Activated naive CD8-positive, alpha-beta T cell (primary cell): ENCODE measurements around the gene PIP4K2A.
"Not testable (repeated sequence)": the region's sequence is repeated elsewhere in the genome, so short reads cannot be mapped to it uniquely, and the experiment has no call there.

Source experiments
- H3K27ac Mint-ChIP-seq: one replicate; pipeline ENCODE4 v1.8.0; 2021; ENCODE audit warnings: mixed read lengths
- H3K27me3 Mint-ChIP-seq: one replicate; pipeline ENCODE4 v1.8.0; 2021; ENCODE audit warnings: mixed read lengths
- H3K36me3 Mint-ChIP-seq: one replicate; pipeline ENCODE4 v1.8.0; 2021; ENCODE audit warnings: mixed read lengths
- H3K4me1 Mint-ChIP-seq: one replicate; pipeline ENCODE4 v1.8.0; 2021; ENCODE audit warnings: low read depth, mixed read lengths
- H3K4me3 Mint-ChIP-seq: one replicate; pipeline ENCODE4 v1.8.0; 2021; ENCODE audit warnings: mild to moderate bottlenecking, mixed read lengths
- H3K9me3 Mint-ChIP-seq: one replicate; pipeline ENCODE4 v1.8.0; 2021; ENCODE audit warnings: low read depth, mixed read lengths

Gene PIP4K2A

GRCh38 chr10:22537810-22538209, 176.6 kb downstream of the PIP4K2A start:
- no peak overlapping the region for H3K4me3 Mint-ChIP-seq
- H3K9me3 Mint-ChIP-seq = no peaks in the 10 kb centered on the region
- H3K4me1 Mint-ChIP-seq = peaks cover 3% of the 10 kb centered on the region
- peak overlapping the region; percentile 25 for H3K27ac Mint-ChIP-seq
- no peaks in the 10 kb centered on the region for H3K27me3 Mint-ChIP-seq
- H3K36me3 Mint-ChIP-seq = peaks cover 28% of the 10 kb centered on the region

GRCh38 chr10:22536620-22537019, 177.8 kb downstream of the PIP4K2A start:
- peaks cover 3% of the 10 kb centered on the region for H3K4me1 Mint-ChIP-seq
- no peaks in the 10 kb centered on the region for H3K9me3 Mint-ChIP-seq
- H3K27ac Mint-ChIP-seq = no peak overlapping the region
- H3K27me3 Mint-ChIP-seq = no peaks in the 10 kb centered on the region
- H3K36me3 Mint-ChIP-seq = peaks cover 28% of the 10 kb centered on the region
- H3K4me3 Mint-ChIP-seq = no peak overlapping the region

DNA sequence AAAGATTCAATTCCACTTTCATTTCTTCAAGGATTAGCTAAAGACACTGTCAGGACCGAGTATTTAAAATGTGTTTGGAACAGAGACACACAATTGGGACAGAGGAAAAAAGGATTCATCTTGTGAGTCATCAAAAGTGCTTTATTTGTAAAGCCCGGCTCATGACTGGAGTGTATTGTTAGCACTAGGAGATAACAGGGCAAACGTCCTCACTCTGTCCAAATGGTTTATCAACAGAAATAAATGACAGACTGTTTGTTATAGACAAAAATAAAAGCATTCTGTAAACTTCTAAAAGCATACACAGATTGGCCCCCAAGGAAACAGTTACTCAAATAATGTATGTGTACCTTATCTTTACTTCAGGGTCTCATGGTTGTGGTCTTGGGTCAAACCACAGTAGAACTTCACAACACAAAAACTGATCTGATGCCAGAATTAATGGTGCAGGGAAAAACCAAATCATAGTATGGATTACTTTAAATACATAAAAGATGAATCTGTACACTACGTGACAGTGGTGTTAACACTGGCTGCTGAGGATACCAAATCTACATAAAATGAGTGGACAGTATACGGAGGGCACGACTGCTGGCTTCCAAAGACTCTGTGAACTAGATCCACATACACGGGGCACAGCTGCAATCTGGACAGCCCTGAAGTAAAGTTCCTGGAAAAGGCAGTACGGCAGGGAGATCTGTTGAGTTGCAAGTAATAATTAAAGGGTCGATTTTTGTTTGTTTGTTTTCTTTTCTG, 179.4 kb downstream of the PIP4K2A start:
- H3K9me3 Mint-ChIP-seq = no peaks in the 10 kb centered on the region
- H3K4me1 Mint-ChIP-seq = peaks cover 3% of the 10 kb centered on the region
- H3K36me3 Mint-ChIP-seq = peaks cover 25% of the 10 kb centered on the region
- H3K27me3 Mint-ChIP-seq = no peaks in the 10 kb centered on the region
- peak overlapping the region; percentile 18 for H3K27ac Mint-ChIP-seq
- H3K4me3 Mint-ChIP-seq = no peak overlapping the region

- Mint-ChIP-seq H3K27ac (no peak overlapping the region), H3K36me3 (peaks cover 11% of the 10 kb centered on the region), H3K4me1 (peaks cover 3% of the 10 kb centered on the region), H3K9me3 (peaks cover 5% of the 10 kb centered on the region), H3K4me3 (no peak overlapping the region), H3K27me3 (peaks cover 1% of the 10 kb centered on the region)
These were observed 182.9 kb downstream of the PIP4K2A start for GRCh38 chr10:22531441-22531840.

- peaks cover 3% of the 10 kb centered on the region for H3K4me1 Mint-ChIP-seq
These were observed 183.4 kb downstream of the PIP4K2A start for GRCh38 chr10:22531008-22531407.

DNA sequence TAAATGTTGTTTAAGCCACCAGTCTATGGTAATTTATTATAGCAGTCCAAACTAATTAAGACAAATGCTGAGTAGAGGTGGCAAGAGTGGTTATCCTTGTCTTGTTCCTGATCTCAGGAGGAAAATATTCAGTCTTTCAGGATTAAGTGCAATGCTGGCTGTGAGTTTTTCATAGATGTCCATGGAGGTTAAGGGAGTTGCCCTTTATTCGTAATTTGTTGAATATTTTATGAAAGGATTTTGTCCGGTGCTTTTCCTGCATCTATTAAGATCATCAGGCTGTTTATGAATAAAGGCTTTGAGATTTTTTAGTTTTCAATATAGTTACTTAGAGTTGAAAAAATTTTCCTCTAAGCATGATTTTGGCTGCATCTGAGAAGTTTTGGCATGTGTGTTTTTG, 186.9 kb downstream of the PIP4K2A start:
- Mint-ChIP-seq H3K27me3 (peaks cover 1% of the 10 kb centered on the region), H3K4me3 (no peak overlapping the region)

More at GRCh38 chr10:22531008-22531407, 183.4 kb downstream of the PIP4K2A start:
- H3K9me3 Mint-ChIP-seq = peaks cover 5% of the 10 kb centered on the region
- no peak overlapping the region for H3K27ac Mint-ChIP-seq
- peaks cover 1% of the 10 kb centered on the region for H3K27me3 Mint-ChIP-seq
- H3K36me3 Mint-ChIP-seq = peaks cover 10% of the 10 kb centered on the region
- H3K4me3 Mint-ChIP-seq = no peak overlapping the region

GRCh38 chr10:22524333-22524732, 190.0 kb downstream of the PIP4K2A start:
- not testable (repeated sequence) for H3K4me1 Mint-ChIP-seq, H3K4me3 Mint-ChIP-seq, H3K27me3 Mint-ChIP-seq, H3K27ac Mint-ChIP-seq
- peaks cover 29% of the 10 kb centered on the region for H3K9me3 Mint-ChIP-seq
- peaks cover 13% of the 10 kb centered on the region for H3K36me3 Mint-ChIP-seq

More for the DNA sequence above, 186.9 kb downstream of the PIP4K2A start:
- no peaks in the 10 kb centered on the region for H3K4me1 Mint-ChIP-seq
- H3K9me3 Mint-ChIP-seq = peaks cover 25% of the 10 kb centered on the region
- no peak overlapping the region for H3K27ac Mint-ChIP-seq
- H3K36me3 Mint-ChIP-seq = peaks cover 13% of the 10 kb centered on the region

DNA sequence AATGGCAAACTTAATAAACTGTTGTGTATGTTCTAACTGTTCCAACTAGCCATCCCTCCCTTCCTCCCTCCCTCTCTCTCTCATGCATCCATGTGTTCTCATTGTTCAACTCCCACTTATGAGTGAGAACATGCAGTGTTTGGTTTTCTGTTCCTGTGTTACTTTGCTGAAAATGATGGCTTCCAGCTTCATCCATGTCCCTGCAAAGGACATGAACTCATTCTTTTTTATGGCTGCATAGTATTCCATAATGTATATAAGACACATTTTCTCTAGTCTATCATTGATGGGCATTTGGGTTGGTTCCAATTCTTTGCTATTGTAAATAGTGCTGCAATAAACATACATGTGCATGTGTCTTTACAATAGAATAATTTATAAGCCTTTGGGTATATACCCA, 193.7 kb downstream of the PIP4K2A start:
- not testable (repeated sequence) for H3K27me3 Mint-ChIP-seq, H3K27ac Mint-ChIP-seq
- peaks cover 24% of the 10 kb centered on the region for H3K9me3 Mint-ChIP-seq

DNA sequence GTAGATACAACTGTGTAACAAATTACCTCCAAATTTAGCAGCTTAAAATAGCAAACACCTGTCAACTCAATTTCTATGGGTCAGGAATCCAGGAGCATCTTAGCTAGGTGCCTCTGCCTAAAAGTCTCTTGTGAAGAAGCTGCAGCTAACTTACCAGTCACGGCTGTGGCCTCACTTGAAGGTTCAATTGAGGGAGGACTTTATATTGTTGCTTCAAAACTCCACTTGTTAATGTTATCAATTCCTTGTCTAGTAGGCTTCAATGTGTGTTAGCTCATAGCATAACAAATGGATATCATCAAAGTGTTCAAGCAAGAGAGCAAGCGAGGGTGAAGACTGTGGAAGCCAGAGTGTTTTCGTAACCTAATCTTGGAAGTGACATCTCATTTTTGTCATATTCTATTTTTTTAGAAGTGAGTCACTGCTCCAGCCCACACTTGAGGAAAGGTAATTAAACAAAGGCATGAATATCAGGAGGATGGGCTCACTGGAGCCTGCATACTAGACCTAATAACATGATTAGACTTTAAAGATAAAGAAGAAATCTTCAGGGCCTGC, 196.1 kb downstream of the PIP4K2A start:
- Mint-ChIP-seq H3K4me1 (no peaks in the 10 kb centered on the region), H3K27me3 (peaks cover 11% of the 10 kb centered on the region), H3K36me3 (peaks cover 2% of the 10 kb centered on the region), H3K4me3 (no peak overlapping the region), H3K27ac (no peak overlapping the region), H3K9me3 (peaks cover 10% of the 10 kb centered on the region)

More for the DNA sequence above, 193.7 kb downstream of the PIP4K2A start:
- not testable (repeated sequence) for H3K4me1 Mint-ChIP-seq, H3K4me3 Mint-ChIP-seq
- peaks cover 13% of the 10 kb centered on the region for H3K36me3 Mint-ChIP-seq

GRCh38 chr10:22515009-22515408, 199.4 kb downstream of the PIP4K2A start:
- H3K27me3 Mint-ChIP-seq = peaks cover 23% of the 10 kb centered on the region
- H3K36me3 Mint-ChIP-seq = peaks cover 13% of the 10 kb centered on the region
- H3K9me3 Mint-ChIP-seq = peaks cover 4% of the 10 kb centered on the region
- no peak overlapping the region for H3K27ac Mint-ChIP-seq
- no peaks in the 10 kb centered on the region for H3K4me1 Mint-ChIP-seq
- H3K4me3 Mint-ChIP-seq = no peak overlapping the region

DNA sequence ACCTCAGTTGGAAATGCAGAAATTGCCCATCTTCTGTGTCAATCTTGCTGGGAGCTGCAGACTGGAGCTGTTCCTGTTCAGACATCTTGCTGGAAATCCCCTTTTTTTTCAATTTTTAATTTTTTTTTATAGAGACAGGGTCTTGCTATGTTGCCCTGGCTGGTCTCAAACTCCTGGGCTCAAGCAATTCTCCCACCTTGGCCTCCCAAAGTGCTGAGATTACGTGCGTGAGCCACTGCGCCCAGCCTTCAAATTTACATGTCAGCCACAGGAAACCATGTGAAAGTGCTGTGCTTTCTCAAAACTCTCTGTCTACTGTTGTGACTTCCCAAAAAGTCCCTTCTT, 200.0 kb downstream of the PIP4K2A start:
- not testable (repeated sequence) for H3K9me3 Mint-ChIP-seq, H3K4me3 Mint-ChIP-seq, H3K27ac Mint-ChIP-seq, H3K4me1 Mint-ChIP-seq
- Mint-ChIP-seq H3K36me3 (peaks cover 13% of the 10 kb centered on the region), H3K27me3 (peaks cover 23% of the 10 kb centered on the region)

GRCh38 chr10:22513483-22514413, 200.6 kb downstream of the PIP4K2A start:
- H3K4me1 Mint-ChIP-seq, H3K27ac Mint-ChIP-seq, H3K9me3 Mint-ChIP-seq, H3K4me3 Mint-ChIP-seq: not testable (repeated sequence)
- H3K36me3 Mint-ChIP-seq = peaks cover 13% of the 10 kb centered on the region
- peaks cover 23% of the 10 kb centered on the region for H3K27me3 Mint-ChIP-seq

- H3K27ac Mint-ChIP-seq, H3K9me3 Mint-ChIP-seq, H3K4me1 Mint-ChIP-seq, H3K4me3 Mint-ChIP-seq: not testable (repeated sequence)
- H3K27me3 Mint-ChIP-seq = peaks cover 27% of the 10 kb centered on the region
- peaks cover 13% of the 10 kb centered on the region for H3K36me3 Mint-ChIP-seq
These were observed 202.4 kb downstream of the PIP4K2A start for GRCh38 chr10:22512015-22512414.

- H3K27me3 Mint-ChIP-seq = peaks cover 19% of the 10 kb centered on the region
- H3K27ac Mint-ChIP-seq, H3K4me3 Mint-ChIP-seq, H3K9me3 Mint-ChIP-seq: not testable (repeated sequence)
- H3K36me3 Mint-ChIP-seq = peaks cover 13% of the 10 kb centered on the region
- peaks cover 15% of the 10 kb centered on the region for H3K4me1 Mint-ChIP-seq
These were observed 206.2 kb downstream of the PIP4K2A start for GRCh38 chr10:22508214-22508613.
